DOHH2 (cell line): Measurements from ENCODE around the gene PLET1.

Source experiments
- EZH2phosphoT487 ChIP-seq: fragments of 200-600 bp; sonication (generic); IDR thresholded peaks from 2 replicates; pipeline ENCODE4 v1.6.1; 2017; ENCODE audit warnings: borderline replicate concordance, mild to moderate bottlenecking, antibody characterized with exemption, low read length, moderate library complexity, mixed read lengths
- TF ChIP-seq, protein P1 (sequence below): fragments of 200-600 bp; sonication (generic); IDR thresholded peaks from one replicate; pipeline ENCODE4 v1.5.1; 2014; ENCODE audit warnings: antibody characterized with exemption, mild to moderate bottlenecking, low read depth, low read length; ENCODE audit not compliant: poor library complexity, severe bottlenecking

DNA sequence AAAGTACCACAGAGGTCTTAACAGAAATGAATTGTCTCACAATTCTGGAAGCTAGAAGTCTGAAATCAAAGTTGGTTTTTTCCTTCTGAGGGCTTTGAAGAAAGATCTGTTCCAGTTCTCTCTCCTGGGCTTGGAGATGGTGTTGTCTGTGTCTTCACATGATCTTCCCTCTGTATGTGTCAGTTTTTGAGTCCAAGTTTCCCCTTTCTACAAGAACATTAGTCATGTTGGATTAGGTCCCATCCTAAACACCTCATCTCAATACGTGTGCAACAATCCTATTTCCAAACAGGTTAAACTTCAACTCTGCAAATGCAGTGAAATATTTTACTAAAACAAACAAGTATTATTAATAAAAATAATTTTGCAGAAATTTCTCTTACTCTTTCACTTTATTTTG, 37.5 kb downstream of the PLET1 start:
- TF ChIP-seq EZH2phosphoT487 = no peak
- TF ChIP-seq, protein P1, sequence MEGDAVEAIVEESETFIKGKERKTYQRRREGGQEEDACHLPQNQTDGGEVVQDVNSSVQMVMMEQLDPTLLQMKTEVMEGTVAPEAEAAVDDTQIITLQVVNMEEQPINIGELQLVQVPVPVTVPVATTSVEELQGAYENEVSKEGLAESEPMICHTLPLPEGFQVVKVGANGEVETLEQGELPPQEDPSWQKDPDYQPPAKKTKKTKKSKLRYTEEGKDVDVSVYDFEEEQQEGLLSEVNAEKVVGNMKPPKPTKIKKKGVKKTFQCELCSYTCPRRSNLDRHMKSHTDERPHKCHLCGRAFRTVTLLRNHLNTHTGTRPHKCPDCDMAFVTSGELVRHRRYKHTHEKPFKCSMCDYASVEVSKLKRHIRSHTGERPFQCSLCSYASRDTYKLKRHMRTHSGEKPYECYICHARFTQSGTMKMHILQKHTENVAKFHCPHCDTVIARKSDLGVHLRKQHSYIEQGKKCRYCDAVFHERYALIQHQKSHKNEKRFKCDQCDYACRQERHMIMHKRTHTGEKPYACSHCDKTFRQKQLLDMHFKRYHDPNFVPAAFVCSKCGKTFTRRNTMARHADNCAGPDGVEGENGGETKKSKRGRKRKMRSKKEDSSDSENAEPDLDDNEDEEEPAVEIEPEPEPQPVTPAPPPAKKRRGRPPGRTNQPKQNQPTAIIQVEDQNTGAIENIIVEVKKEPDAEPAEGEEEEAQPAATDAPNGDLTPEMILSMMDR = no peak
